Gastroesophageal sphincter (tissue), 4 donors: Measurements from ENCODE around the gene VPS37D. TPM values are rescaled to one million over a fixed set of nuclear protein-coding genes. Genes with fewer than 3 reads are reported as not detected.

ENCODE experiments used
- ATAC-seq: fragments of 150-250 bp; one replicate; pipeline ENCODE4 v1.9.1; 2016; ENCODE audit warnings: mild to moderate bottlenecking, moderate library complexity
- H3K27ac ChIP-seq, 4 donors: fragments of 200-600 bp; sonication (generic) in 3 of 4; 1 replicate in 3 of 4; 2 replicates in 1 of 4; pipeline ENCODE4 v1.5.1; 2016 to 2019
- H3K27me3 ChIP-seq: fragments of 200-600 bp; sonication (generic); one replicate; pipeline ENCODE4 v1.5.1; 2019
- H3K36me3 ChIP-seq, 2 donors: fragments of 200-600 bp; sonication (generic); one replicate each; pipeline ENCODE4 v1.5.1; 2019; ENCODE audit warnings: control low read depth in 1 of 2
- H3K4me1 ChIP-seq, 3 donors: fragments of 200-600 bp; sonication (generic); 1 replicate in 2 of 3; 2 replicates in 1 of 3; pipeline ENCODE4 v1.5.1; 2016 to 2019; ENCODE audit warnings: control low read depth in 2 of 3
- H3K4me3 ChIP-seq, 2 donors: fragments of 200-600 bp; sonication (generic); one replicate each; pipeline ENCODE4 v1.5.1; 2019; ENCODE audit warnings: mild to moderate bottlenecking in 1 of 2, moderate library complexity in 1 of 2
- H3K9me3 ChIP-seq, 3 donors: fragments of 200-600 bp; sonication (generic); one replicate each; pipeline ENCODE4 v1.5.1; 2017 to 2019; ENCODE audit warnings: control low read depth in 2 of 3
- EP300 ChIP-seq: sonication (generic); formaldehyde crosslinking; IDR thresholded peaks from one replicate; pipeline ENCODE4 v1.6.1; 2017; ENCODE audit warnings: antibody characterized with exemption, mild to moderate bottlenecking
- POLR2A ChIP-seq, 2 donors: fragments of 450-650 bp; IDR thresholded peaks; one replicate each; pipeline ENCODE4 v1.6.1; 2017; ENCODE audit warnings: antibody characterized with exemption in 2 of 2, mild to moderate bottlenecking in 2 of 2, moderate library complexity in 1 of 2
- POLR2AphosphoS5 ChIP-seq: sonication (generic); formaldehyde crosslinking; IDR thresholded peaks from one replicate; pipeline ENCODE4 v1.6.1; 2017; ENCODE audit warnings: antibody characterized with exemption
- WGBS, 2 donors: methylation state at CpG; one replicate each; pipeline ENCODE4 v1.1.5; 2018; ENCODE audit warnings: low coverage in 1 of 2; 5-methylcytosine and 5-hydroxymethylcytosine counted together
- total RNA-seq, 4 donors: library from RNA; depleted of rRNA; stranded (reverse); fragments of >200 nt; gene quantifications; one replicate each; pipeline ENCODE4 v1.1.0, GENCODE V29; 2016
- TF ChIP-seq, protein P1 (sequence below), 4 experiments: fragments of 200-600 bp in 2 of 4; fragments of 450-650 bp in 2 of 4; sonication (generic) in 1 of 4; IDR thresholded peaks; one replicate each; pipeline ENCODE4 v1.5.1; 2017 to 2019; ENCODE audit warnings: antibody characterized with exemption in 4 of 4, mild to moderate bottlenecking in 2 of 4, moderate library complexity in 2 of 4

Gene VPS37D
- total RNA-seq, 4 donors from 2014 or later = 2.6 to 7.0 (median 3.2) TPM

DNA sequence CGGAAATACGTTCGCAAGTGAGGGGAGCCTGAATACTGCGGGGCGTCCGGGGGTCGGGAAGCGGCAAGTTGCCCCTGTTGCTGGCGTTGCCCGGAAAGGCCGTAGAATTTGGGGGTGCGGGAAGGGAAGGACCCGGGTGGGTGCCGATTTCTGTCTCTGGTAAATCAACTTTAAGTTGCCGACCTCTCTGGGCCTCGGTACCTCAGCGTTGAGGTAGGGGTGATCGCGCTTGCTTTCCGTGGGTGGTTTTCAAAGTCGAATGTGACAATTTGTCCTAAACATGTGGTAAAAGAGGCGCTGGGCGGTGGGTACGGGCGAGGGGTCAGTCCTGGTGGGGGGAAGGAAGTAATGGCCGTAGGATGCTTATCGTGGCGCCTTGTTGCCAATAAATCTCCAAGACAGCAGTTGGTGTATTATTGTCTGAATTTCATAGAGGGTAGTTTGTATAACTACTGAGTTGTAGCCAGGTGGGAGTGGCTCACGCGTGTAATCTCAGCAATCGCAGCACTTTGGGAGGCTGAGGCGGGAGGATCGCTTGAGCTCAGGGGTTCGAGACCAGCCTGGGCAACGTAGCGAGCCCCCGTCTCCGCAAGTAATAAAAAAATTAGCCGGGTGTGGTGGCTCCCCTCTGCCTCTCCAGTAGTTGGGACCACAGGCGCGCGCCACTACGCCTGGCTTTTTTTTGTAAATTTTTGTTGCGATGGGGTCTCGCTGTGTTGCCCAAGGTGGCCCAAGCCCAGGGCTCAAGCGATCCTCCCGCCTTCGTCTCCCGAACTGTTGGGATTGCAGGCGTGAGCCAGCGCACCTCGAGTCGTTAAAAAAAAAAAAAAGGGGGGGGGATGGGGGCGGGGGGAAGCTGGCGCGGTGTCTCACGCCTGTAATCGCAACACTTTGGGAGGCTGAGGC is 16.4 kb downstream of the VPS37D start:
- Histone ChIP-seq H3K27me3 (no peaks in the 10 kb centered on the region), H3K36me3 (peaks cover 0 to 42% of the 10 kb centered on the region in 2 donors), H3K4me3 (peak overlapping the region; percentile 63 to 92), H3K4me1 (peaks cover 0 to 58% (median 11%) of the 10 kb centered on the region in 3 donors), H3K27ac (peak overlapping the region; percentile 47 to 92 (median 83)), H3K9me3 (no peaks in the 10 kb centered on the region)
- no peak for ATAC-seq
- 2% methylated on average over 27 of the region's 58 CpGs; no CpG with 5 or more reads in 1 of the 2 donors for WGBS, 2 donors
- no peak for TF ChIP-seq EP300
- TF ChIP-seq, protein P1, sequence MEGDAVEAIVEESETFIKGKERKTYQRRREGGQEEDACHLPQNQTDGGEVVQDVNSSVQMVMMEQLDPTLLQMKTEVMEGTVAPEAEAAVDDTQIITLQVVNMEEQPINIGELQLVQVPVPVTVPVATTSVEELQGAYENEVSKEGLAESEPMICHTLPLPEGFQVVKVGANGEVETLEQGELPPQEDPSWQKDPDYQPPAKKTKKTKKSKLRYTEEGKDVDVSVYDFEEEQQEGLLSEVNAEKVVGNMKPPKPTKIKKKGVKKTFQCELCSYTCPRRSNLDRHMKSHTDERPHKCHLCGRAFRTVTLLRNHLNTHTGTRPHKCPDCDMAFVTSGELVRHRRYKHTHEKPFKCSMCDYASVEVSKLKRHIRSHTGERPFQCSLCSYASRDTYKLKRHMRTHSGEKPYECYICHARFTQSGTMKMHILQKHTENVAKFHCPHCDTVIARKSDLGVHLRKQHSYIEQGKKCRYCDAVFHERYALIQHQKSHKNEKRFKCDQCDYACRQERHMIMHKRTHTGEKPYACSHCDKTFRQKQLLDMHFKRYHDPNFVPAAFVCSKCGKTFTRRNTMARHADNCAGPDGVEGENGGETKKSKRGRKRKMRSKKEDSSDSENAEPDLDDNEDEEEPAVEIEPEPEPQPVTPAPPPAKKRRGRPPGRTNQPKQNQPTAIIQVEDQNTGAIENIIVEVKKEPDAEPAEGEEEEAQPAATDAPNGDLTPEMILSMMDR (IDR thresholded peaks at IDR 0.05) = no peak

DNA sequence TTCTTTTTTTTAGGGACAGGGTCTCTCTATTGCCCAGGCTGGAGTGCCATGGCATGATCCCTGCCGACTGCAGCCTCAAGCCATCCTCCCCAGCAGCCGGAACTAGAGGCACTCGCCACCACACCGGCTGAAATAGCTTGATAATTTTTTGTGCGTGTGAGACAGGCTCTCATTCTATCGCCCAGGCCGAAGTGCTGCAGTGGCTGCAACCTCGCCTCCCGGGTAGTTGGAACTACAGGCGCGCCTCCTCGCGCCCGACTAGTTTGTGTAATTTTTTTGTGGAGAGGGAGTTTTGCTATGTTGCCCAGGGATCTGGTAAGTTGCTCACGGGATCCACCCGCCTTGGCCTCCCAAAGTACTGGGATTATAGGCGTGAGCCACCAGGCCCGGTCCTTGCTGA is 17.7 kb downstream of the VPS37D start:
- WGBS, 2 donors = 91 to 99% methylated on average over 4 to 12 of the region's 18 CpGs
- Histone ChIP-seq H3K36me3 (peaks cover 0 to 45% of the 10 kb centered on the region in 2 donors), H3K4me3 (no peak overlapping the region), H3K9me3 (no peaks in the 10 kb centered on the region), H3K27me3 (no peaks in the 10 kb centered on the region), H3K4me1 (peaks cover 0 to 45% (median 11%) of the 10 kb centered on the region in 3 donors), H3K27ac (no peak overlapping the region)
- TF ChIP-seq POLR2A (IDR thresholded peaks at IDR 0.05) = no peak
- no peak for ATAC-seq

DNA sequence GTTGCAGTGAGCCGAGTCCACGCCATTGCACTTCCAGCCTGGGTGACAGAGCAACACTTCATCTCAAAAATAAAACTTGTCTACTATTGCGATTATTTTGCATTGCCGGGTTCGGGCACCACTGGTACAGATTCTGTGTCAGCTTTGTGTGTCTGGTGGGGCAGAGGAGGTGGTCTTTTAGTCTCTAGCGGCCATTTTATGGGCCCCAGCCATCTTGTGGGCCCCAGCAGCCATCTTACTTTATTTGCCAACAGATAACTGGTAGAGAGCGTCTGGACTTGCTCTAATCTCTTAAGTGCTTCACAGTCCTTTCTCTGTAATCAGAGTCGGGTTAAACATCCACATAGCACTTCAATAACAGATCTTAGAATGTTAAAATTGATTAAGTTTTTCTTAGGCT is 20.7 kb downstream of the VPS37D start:
- Histone ChIP-seq H3K27me3 (no peaks in the 10 kb centered on the region), H3K27ac (no peak overlapping the region), H3K9me3 (no peaks in the 10 kb centered on the region), H3K36me3 (peaks cover 0 to 70% of the 10 kb centered on the region in 2 donors), H3K4me1 (peaks cover 0 to 20% (median 0%) of the 10 kb centered on the region in 3 donors), H3K4me3 (no peak overlapping the region)
- TF ChIP-seq, protein P1 (IDR thresholded peaks at IDR 0.05) = no peak
- TF ChIP-seq EP300 (no peak), POLR2A (IDR thresholded peaks at IDR 0.05) (no peak), POLR2AphosphoS5 (no peak)
- WGBS, 2 donors = 50 to 77% methylated on average over 1 to 2 of the region's 8 CpGs
- ATAC-seq = no peak

DNA sequence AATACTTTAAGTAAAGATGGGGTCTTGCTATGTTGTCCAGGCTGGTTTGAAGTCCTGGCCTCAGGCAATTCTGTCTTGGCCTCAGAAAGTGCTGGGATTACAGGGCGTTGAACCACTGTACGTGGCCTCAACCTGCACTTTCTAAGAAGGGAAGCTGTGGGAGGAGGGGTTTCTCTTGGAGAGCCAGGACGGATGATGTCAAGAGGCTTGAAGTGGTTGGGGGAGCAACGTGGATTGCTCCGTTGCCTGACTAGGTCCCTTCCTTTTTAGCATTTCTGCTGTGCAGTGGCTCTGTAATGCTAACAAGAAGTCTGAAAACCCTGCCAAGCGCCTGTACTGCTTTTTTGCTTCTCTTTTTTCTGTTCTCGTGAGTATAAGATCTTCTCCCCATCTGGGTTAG is 23.0 kb downstream of the VPS37D start:
- TF ChIP-seq POLR2A (IDR thresholded peaks at IDR 0.05) (no peak), POLR2AphosphoS5 (no peak), EP300 (no peak)
- TF ChIP-seq, protein P1 (IDR thresholded peaks at IDR 0.05) = no peak
- ATAC-seq = no peak
- 59 to 85% methylated on average over 3 to 6 of the region's 7 CpGs for WGBS, 2 donors
- H3K9me3 ChIP-seq = no peaks in the 10 kb centered on the region
- H3K36me3 ChIP-seq = peaks cover 0 to 94% of the 10 kb centered on the region in 2 donors
- H3K27ac ChIP-seq = no peak overlapping the region
- no peaks in the 10 kb centered on the region for H3K27me3 ChIP-seq
- peaks cover 0 to 1% (median 0%) of the 10 kb centered on the region in 3 donors for H3K4me1 ChIP-seq
- no peak overlapping the region for H3K4me3 ChIP-seq

DNA sequence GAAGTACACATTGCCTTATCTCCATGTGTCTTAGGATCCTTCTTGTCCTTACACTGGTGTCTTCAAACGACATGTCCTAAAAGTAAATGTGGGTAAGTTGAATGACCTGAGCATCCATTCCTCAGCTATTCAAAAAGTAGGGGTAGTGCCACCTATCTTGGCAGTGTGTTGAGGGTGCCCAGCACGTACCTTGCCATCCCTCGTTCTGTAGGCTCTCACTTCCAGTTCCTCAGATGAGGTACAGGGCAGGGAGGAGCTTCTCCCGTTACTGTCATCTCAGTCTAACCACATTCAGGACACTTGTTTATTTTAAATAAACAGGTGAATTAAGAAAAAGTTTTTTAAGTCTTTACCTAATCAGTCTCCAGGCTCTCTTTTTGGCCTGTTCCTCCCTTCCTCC is 28.7 kb downstream of the VPS37D start:
- no peaks in the 10 kb centered on the region for H3K4me1 ChIP-seq
- no peak for ATAC-seq
- H3K36me3 ChIP-seq = peaks cover 0 to 99% of the 10 kb centered on the region in 2 donors
- no peak overlapping the region for H3K27ac ChIP-seq
- TF ChIP-seq POLR2AphosphoS5 (no peak), EP300 (no peak), POLR2A (IDR thresholded peaks at IDR 0.05) (no peak)
- TF ChIP-seq, protein P1 (IDR thresholded peaks at IDR 0.05) = no peak
- no peaks in the 10 kb centered on the region for H3K27me3 ChIP-seq
- H3K9me3 ChIP-seq = no peaks in the 10 kb centered on the region
- H3K4me3 ChIP-seq = no peak overlapping the region
- WGBS, 2 donors = 75 to 78% methylated on average over 4 of the region's 4 CpGs
